Mucosa of gallbladder (tissue), 1 donor: ENCODE data around the gene SPDYE9. TPM values are rescaled to one million over a fixed set of nuclear protein-coding genes. Genes with fewer than 3 reads are reported as not detected.
"Not testable (repeated sequence)": the region's sequence is repeated elsewhere in the genome, so short reads cannot be mapped to it uniquely, and the experiment has no call there.

ENCODE experiments used
- DNase-seq: peaks from one replicate; pipeline ENCODE4 v3.0.0-alpha.2; 2020; ENCODE audit warnings: low spot score
- total RNA-seq: library from RNA; stranded (reverse); gene quantifications from one replicate; pipeline ENCODE4 v1.2.1, GENCODE V29; 2021
- donor health status: DM: no; HTN: no; CAD: no.

SPDYE9 gene, protein sequence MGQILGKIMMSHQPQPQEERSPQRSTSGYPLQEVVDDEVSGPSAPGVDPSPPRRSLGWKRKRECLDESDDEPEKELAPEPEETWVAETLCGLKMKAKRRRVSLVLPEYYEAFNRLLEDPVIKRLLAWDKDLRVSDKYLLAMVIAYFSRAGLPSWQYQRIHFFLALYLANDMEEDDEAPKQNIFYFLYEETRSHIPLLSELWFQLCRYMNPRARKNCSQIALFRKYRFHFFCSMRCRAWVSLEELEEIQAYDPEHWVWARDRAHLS
- not detected for total RNA-seq

DNA sequence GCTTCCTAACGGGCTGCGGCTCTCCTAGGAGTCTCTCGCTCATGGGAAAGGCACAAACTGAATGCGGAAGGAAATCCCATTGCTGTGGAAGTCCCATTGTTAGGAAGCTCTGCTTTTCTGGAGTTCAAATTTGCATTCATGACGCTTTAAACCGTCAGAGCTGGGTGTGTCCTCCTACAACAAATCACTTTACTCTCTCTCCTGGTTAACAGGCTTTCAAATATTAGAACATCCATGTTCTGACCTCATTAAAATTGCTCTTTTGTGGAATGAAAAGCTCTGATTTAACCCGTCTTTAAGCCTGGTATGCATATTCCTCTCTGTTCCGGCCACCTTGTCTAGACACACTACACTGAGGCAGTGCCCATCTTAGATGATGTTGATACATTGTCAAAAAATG, at the start of gene SPDYE9:
TSS of gene SPDYE9 (minus strand) at position 101 of the 400 bp plus-strand sequence. CDS start 1,800 bp downstream, outside the sequence.
- not testable (repeated sequence) for DNase-seq

DNA sequence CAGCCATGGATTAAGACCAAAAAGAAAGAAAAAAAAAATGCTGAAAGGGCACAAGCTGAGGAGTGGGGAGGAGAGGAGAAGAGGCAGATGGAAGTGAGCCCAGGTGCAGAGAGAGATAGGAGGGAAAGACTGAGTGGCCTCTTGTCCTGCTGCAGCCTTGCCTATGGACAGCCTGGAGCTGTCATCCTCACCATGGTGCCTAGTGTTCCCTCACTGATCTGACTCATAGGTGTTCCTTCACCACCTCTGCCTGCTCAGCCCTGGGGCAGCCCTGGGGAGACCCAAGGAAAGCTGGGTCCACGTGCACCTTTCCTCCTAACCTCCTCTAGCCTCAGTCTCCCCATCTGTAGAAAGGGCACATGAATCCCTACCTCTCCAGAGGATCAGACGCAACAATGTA, 49.0 kb upstream of the SPDYE9 start:
- DNase-seq, result not testable (repeated sequence)

DNA sequence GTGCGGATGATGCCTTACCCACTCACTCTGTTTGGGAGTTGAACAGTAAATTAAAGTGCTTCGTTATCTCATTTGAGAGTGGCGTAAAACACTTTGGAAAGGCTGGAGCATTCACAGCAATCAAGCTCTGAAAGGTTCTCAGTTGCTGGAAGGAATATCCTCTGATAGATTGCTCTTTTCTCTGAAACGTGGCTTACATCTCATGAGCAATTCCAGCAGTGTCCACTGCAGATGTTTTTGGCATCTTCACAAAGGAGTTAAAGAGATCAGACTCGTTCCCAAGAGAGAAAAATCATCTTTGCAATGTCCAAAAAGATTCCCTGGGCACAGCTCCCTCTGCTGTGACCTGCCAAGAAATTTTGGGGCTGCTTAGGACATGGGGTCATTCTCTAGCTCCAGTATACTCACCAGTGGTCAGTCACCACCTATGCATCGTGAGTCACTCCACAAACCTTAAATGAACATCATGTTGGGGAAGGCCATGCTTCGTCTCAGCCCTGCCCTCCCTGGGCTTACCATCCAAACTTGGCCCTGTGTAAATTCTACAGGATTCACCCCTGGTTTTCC, 46.9 kb upstream of the SPDYE9 start:
- not testable (repeated sequence) for DNase-seq

DNA sequence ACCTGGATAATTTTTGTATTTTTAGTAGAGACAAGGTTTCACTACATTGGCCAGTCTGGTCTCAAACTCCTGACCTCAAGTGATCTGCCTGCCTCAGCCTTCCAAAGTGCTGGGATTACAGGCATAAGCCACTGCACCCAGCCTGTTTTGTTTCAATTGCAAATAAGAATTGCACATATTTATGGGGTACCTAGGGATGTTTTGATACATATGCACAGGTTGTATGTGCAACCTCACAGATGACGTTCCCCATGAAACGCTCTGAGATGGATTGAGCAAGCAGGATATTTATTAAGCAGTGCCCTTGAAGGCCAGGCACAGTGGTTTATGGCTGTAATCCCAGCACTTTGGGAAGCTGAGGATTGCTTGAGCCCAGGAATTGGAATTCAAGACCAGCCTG, 44.8 kb upstream of the SPDYE9 start:
- DNase-seq, result not testable (repeated sequence)

DNA sequence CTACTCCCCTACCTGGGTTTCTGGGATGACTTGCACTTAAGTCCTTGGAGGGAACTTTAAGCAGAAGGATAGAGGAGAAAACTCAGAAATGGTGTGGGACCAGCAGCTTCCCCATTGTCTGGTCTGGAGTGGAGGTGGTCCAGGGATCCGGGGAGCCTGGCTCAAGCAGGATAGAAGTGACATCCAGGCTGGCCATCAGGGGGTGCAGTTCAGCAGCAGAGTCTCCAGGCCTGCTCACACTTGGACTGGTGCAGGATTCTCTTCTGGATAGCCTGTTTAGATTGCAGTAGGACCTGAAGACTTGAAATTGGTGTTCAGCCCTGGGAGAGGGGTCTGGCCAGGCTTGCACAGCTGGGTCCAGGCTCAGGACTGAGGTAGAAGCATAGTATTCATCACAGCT, 38.3 kb upstream of the SPDYE9 start:
- DNase-seq, result not testable (repeated sequence)

DNA sequence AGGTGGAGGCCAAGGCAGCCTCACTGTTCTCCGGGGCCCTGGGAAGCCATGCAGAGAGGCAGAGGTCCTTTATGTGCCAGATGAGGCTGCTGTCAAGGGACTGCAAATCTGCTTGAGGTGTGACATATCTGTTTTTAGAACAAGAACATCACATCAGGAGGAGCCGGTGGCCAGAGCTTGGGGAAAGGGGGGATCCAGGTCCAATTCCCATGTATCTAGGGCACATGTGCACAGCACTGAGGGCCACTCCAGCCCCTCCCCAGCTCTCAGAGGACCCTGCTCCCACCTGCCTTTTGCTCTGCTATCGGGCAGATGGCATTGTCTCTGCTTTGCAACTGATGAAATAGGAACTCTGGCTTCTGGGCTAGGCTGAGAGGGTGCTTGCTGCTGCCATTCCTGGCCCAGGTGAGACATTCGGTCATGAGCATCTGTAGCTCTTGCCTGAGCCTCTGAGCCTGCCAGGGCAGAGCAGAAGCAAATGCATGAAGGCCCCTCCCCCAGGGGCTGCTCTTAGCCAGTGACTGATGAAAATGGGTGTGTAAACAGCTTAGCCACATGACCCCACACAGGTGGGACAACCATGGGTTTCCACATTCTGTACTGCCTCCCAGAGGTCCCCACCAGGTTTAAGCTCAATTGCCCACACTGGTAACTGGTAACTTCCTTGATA, 37.1 kb upstream of the SPDYE9 start:
- DNase-seq, result not testable (repeated sequence)

DNA sequence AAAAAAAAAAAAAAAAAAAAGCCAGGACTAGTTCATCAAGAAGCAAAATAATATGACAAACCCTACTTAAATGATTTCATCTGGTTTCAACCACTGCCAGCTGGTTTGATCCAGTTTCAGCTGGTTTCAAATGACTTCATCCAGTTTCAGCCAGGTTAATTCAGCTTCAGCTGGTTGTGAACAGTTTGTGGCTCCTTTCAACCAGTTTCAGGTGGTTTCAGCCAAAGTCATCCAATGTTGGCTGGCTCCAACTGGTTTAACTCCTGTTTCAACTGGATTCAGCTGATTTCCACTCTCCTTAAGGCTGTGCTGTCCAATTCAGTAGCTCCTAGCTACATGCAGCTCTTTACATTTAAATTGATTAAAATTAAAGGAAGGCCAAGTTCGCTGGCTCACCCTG, 32.3 kb upstream of the SPDYE9 start:
- not testable (repeated sequence) for DNase-seq

DNA sequence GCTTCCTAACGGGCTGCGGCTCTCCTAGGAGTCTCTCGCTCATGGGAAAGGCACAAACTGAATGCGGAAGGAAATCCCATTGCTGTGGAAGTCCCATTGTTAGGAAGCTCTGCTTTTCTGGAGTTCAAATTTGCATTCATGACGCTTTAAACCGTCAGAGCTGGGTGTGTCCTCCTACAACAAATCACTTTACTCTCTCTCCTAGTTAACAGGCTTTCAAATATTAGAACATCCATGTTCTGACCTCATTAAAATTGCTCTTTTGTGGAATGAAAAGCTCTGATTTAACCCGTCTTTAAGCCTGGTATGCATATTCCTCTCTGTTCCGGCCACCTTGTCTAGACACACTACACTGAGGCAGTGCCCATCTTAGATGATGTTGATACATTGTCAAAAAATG, 28.0 kb downstream of the SPDYE9 start, which contains the start of gene SPDYE11:
TSS of gene SPDYE11 (minus strand) at position 101 of the 400 bp plus-strand sequence. CDS start 1,800 bp downstream, outside the sequence.
- DNase-seq, result not testable (repeated sequence)

DNA sequence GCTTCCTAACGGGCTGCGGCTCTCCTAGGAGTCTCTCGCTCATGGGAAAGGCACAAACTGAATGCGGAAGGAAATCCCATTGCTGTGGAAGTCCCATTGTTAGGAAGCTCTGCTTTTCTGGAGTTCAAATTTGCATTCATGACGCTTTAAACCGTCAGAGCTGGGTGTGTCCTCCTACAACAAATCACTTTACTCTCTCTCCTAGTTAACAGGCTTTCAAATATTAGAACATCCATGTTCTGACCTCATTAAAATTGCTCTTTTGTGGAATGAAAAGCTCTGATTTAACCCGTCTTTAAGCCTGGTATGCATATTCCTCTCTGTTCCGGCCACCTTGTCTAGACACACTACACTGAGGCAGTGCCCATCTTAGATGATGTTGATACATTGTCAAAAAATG, 56.2 kb downstream of the SPDYE9 start, which contains the start of gene SPDYE8:
TSS of gene SPDYE8 (minus strand) at position 101 of the 400 bp plus-strand sequence. CDS start 1,800 bp downstream, outside the sequence.
- not testable (repeated sequence) for DNase-seq

Other genes with a start within 250 kb of the SPDYE9 start
- 46.7 TPM for gene POM121, start 160.9 kb downstream of the SPDYE9 start, total RNA-seq
- 2.7 TPM for gene TRIM74, start 116.6 kb downstream of the SPDYE9 start, total RNA-seq
- not detected for gene SPDYE8, start 56.3 kb downstream of the SPDYE9 start, total RNA-seq
- not detected for gene SPDYE11, start 28.1 kb downstream of the SPDYE9 start, total RNA-seq
- 21.4 TPM for gene NSUN5, start 222.8 kb upstream of the SPDYE9 start, total RNA-seq
- 1.3 TPM for gene TRIM50, start 242.0 kb upstream of the SPDYE9 start, total RNA-seq
- gene FKBP6, start 242.1 kb upstream of the SPDYE9 start, total RNA-seq, result not detected